Astrocyte (in vitro differentiated cells and primary cell): ENCODE measurements around the gene RASAL1.

ENCODE experiments used
- CTCF ChIP-seq: IDR thresholded peaks from 2 replicates; pipeline ENCODE4 v1.5.1; 2011; ENCODE audit warnings: low read depth, mild to moderate bottlenecking, inconsistent platforms, low read length, moderate library complexity; ENCODE audit not compliant: insufficient read depth
- EZH2 ChIP-seq: IDR thresholded peaks from 2 replicates; pipeline ENCODE4 v1.6.1; 2012; ENCODE audit warnings: mild to moderate bottlenecking, low read length, inconsistent platforms; ENCODE audit not compliant: insufficient read depth

DNA sequence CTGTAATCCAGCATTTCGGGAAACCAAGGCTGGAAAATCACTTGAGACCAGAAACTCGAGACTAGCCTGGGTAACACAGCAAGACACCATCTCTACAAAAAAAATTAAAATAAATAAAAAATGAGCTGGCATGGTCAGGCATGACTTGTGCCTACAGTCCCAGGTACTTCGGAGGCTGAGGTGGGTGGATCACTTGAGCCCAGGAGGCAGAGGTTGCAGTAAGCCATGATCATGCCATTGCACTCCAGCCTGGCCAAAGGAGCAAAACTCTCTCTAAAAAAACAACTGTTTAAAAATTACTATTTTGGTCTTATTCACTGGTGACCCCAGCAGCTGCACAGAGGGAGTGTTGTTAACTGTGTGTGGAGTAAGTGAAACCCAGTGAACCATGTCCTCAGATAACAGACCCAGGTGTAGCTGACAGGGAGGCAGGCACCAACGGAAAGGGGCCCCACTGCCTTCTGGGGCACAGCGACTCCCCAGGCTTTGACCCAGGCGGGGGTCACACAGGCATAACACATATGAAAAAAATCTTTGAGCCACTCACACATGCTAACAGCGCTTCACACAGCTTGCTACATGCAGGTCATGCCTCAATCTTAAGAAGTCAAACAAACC lies 37.6 kb upstream of the RASAL1 start:
- no peak for TF ChIP-seq CTCF
- no peak for TF ChIP-seq EZH2
